ENCODE results near the gene LRRN4CL. TPM values are rescaled to one million over a fixed set of nuclear protein-coding genes. Genes with fewer than 3 reads are reported as not detected.
"Not testable (repeated sequence)": the region's sequence is repeated elsewhere in the genome, so short reads cannot be mapped to it uniquely, and the experiment has no call there.

Gene LRRN4CL
- total RNA-seq, 1 donor from 2014 or later, result 0.20 TPM

GRCh38 chr11:62705880-62706849 is 16.8 kb upstream of the LRRN4CL start:
- H3K27ac Mint-ChIP-seq (ENCODE audit: unreplicated experiment), result peak overlapping the region; percentile 95
- no peak for TF ChIP-seq CTCF (IDR thresholded peaks at IDR 0.05)
- peak; percentile 97 for DNase-seq (ENCODE audit: low spot score)
- peaks cover 8% of the 10 kb centered on the region for H3K36me3 Mint-ChIP-seq (ENCODE audit: low read depth)
- no peaks in the 10 kb centered on the region for H3K9me3 Mint-ChIP-seq (ENCODE audit: low read depth)
- H3K27me3 Mint-ChIP-seq (ENCODE audit: low read depth), result no peaks in the 10 kb centered on the region
- H3K4me1 Mint-ChIP-seq (ENCODE audit: low read depth), result peaks cover 38% of the 10 kb centered on the region
- peak overlapping the region; percentile 92 for H3K4me3 Mint-ChIP-seq (ENCODE audit: unreplicated experiment)

- Mint-ChIP-seq H3K9me3 (ENCODE audit: low read depth) (no peaks in the 10 kb centered on the region), H3K27ac (ENCODE audit: unreplicated experiment) (peak overlapping the region; percentile 95), H3K27me3 (ENCODE audit: low read depth) (no peaks in the 10 kb centered on the region), H3K36me3 (ENCODE audit: low read depth) (peaks cover 7% of the 10 kb centered on the region), H3K4me1 (ENCODE audit: low read depth) (peaks cover 38% of the 10 kb centered on the region), H3K4me3 (ENCODE audit: unreplicated experiment) (peak overlapping the region; percentile 92)
- TF ChIP-seq CTCF (IDR thresholded peaks at IDR 0.05), result no peak
- DNase-seq (ENCODE audit: low spot score), result no peak
These were observed 16.1 kb upstream of the LRRN4CL start for GRCh38 chr11:62705413-62705812.

- DNase-seq (ENCODE audit: low spot score); H3K27ac Mint-ChIP-seq (ENCODE audit: unreplicated experiment); H3K4me3 Mint-ChIP-seq (ENCODE audit: unreplicated experiment); H3K27me3 Mint-ChIP-seq (ENCODE audit: low read depth); H3K9me3 Mint-ChIP-seq (ENCODE audit: low read depth); H3K36me3 Mint-ChIP-seq (ENCODE audit: low read depth): not testable (repeated sequence)
- peaks cover 25% of the 10 kb centered on the region for H3K4me1 Mint-ChIP-seq (ENCODE audit: low read depth)
These were observed 14.6 kb upstream of the LRRN4CL start for GRCh38 chr11:62703921-62704320.

- Mint-ChIP-seq H3K36me3 (ENCODE audit: low read depth) (peaks cover 9% of the 10 kb centered on the region), H3K4me3 (ENCODE audit: unreplicated experiment) (no peak overlapping the region), H3K9me3 (ENCODE audit: low read depth) (no peaks in the 10 kb centered on the region), H3K27ac (ENCODE audit: unreplicated experiment) (no peak overlapping the region), H3K4me1 (ENCODE audit: low read depth) (peaks cover 18% of the 10 kb centered on the region), H3K27me3 (ENCODE audit: low read depth) (no peaks in the 10 kb centered on the region)
- TF ChIP-seq CTCF (IDR thresholded peaks at IDR 0.05), result no peak
- DNase-seq (ENCODE audit: low spot score), result no peak
These were observed 12.9 kb upstream of the LRRN4CL start for GRCh38 chr11:62702246-62702645.

GRCh38 chr11:62694455-62695167 is 5.3 kb upstream of the LRRN4CL start:
- no peak for DNase-seq (ENCODE audit: low spot score)
- peaks cover 11% of the 10 kb centered on the region for H3K36me3 Mint-ChIP-seq (ENCODE audit: low read depth)
- peak; percentile 91 for TF ChIP-seq CTCF (IDR thresholded peaks at IDR 0.05)
- no peaks in the 10 kb centered on the region for H3K27me3 Mint-ChIP-seq (ENCODE audit: low read depth)
- no peak overlapping the region for H3K4me3 Mint-ChIP-seq (ENCODE audit: unreplicated experiment)
- peak overlapping the region; percentile 28 for H3K27ac Mint-ChIP-seq (ENCODE audit: unreplicated experiment)
- H3K9me3 Mint-ChIP-seq (ENCODE audit: low read depth), result no peaks in the 10 kb centered on the region
- H3K4me1 Mint-ChIP-seq (ENCODE audit: low read depth), result peaks cover 12% of the 10 kb centered on the region

GRCh38 chr11:62693624-62694023 is 4.3 kb upstream of the LRRN4CL start:
- H3K4me3 Mint-ChIP-seq (ENCODE audit: unreplicated experiment); H3K27ac Mint-ChIP-seq (ENCODE audit: unreplicated experiment); H3K9me3 Mint-ChIP-seq (ENCODE audit: low read depth); H3K27me3 Mint-ChIP-seq (ENCODE audit: low read depth); DNase-seq (ENCODE audit: low spot score): not testable (repeated sequence)
- Mint-ChIP-seq H3K4me1 (ENCODE audit: low read depth) (peaks cover 19% of the 10 kb centered on the region), H3K36me3 (ENCODE audit: low read depth) (peaks cover 11% of the 10 kb centered on the region)
